NCI-H510A (cell line): ENCODE measurements around the gene PFKP.

ENCODE experiments used
- DNase-seq: peaks from one replicate; lab custom pipeline; 2025; lab: John Stamatoyannopoulos, UW

Gene PFKP

GRCh38 chr10:3116508-3117100, 49.3 kb downstream of the PFKP start:
- no peak for DNase-seq

GRCh38 chr10:3117486-3117885, 50.1 kb downstream of the PFKP start:
- DNase-seq: no peak

GRCh38 chr10:3118641-3119091, 51.3 kb downstream of the PFKP start:
- DNase-seq: no peak

- DNase-seq: no peak
Observed at GRCh38 chr10:3119796-3120459, 52.6 kb downstream of the PFKP start.

- no peak for DNase-seq
Observed at GRCh38 chr10:3122034-3122433, 54.7 kb downstream of the PFKP start.

- no peak for DNase-seq
Observed at GRCh38 chr10:3122486-3123205, 55.3 kb downstream of the PFKP start.

GRCh38 chr10:3123571-3124411, 56.4 kb downstream of the PFKP start:
- no peak for DNase-seq

- DNase-seq: no peak
Observed at GRCh38 chr10:3124412-3125175, 57.2 kb downstream of the PFKP start.

- no peak for DNase-seq
Observed at GRCh38 chr10:3125527-3126170, 58.3 kb downstream of the PFKP start.

GRCh38 chr10:3126249-3126648, 58.9 kb downstream of the PFKP start:
- DNase-seq: no peak

GRCh38 chr10:3126741-3127346, 59.5 kb downstream of the PFKP start:
- peak; percentile 63 for DNase-seq

GRCh38 chr10:3127921-3128320, 60.6 kb downstream of the PFKP start:
- no peak for DNase-seq

- no peak for DNase-seq
Observed at GRCh38 chr10:3128379-3129130, 61.2 kb downstream of the PFKP start.

- DNase-seq: no peak
Observed at GRCh38 chr10:3129581-3130340, 62.4 kb downstream of the PFKP start.

GRCh38 chr10:3131098-3131497, 63.8 kb downstream of the PFKP start:
- DNase-seq: no peak

- no peak for DNase-seq
Observed at GRCh38 chr10:3132036-3133025, 65.0 kb downstream of the PFKP start.

GRCh38 chr10:3133948-3134347, 66.6 kb downstream of the PFKP start:
- no peak for DNase-seq

- DNase-seq: no peak
Observed at GRCh38 chr10:3135006-3135405, 67.7 kb downstream of the PFKP start.
